Neural cell (in vitro differentiated cells): Measurements from ENCODE around the gene SENP2. TPM values are rescaled to one million over a fixed set of nuclear protein-coding genes. Genes with fewer than 3 reads are reported as not detected.

Experiments used
- H2AFZ ChIP-seq: fragments of 200-600, 300-800 bp; sonication (generic), shearing (Covaris generic); 2 replicates; pipeline ENCODE4 v1.6.0; 2014; ENCODE audit warnings: low read depth, mild to moderate bottlenecking, antibody characterized with exemption, low read length, moderate library complexity
- H3F3A ChIP-seq: fragments of 200-600 bp; shearing (Covaris generic); 2 replicates; pipeline ENCODE4 v1.6.1; 2016; ENCODE audit warnings: mild to moderate bottlenecking, moderate library complexity, mixed read lengths, antibody characterized with exemption, low read length; ENCODE audit not compliant: insufficient read depth, poor library complexity, severe bottlenecking
- H3K27ac ChIP-seq: fragments of 200-600, 300-800 bp; sonication (generic), shearing (Covaris generic); 2 replicates; pipeline ENCODE4 v1.5.1; 2014; ENCODE audit warnings: mild to moderate bottlenecking, low read length, moderate library complexity
- H3K27me3 ChIP-seq: fragments of 300-800, 200-600 bp; sonication (generic), shearing (Covaris generic); 2 replicates; pipeline ENCODE4 v1.6.0; 2014; ENCODE audit warnings: mild to moderate bottlenecking, low read depth, low read length, moderate library complexity; ENCODE audit not compliant: insufficient read depth
- H3K36me3 ChIP-seq: fragments of 300-800, 200-600 bp; sonication (generic), shearing (Covaris generic); 2 replicates; pipeline ENCODE4 v1.5.1; 2014; ENCODE audit warnings: mild to moderate bottlenecking, antibody characterized with exemption, low read length, moderate library complexity; ENCODE audit not compliant: insufficient read depth
- H3K4me2 ChIP-seq: fragments of 300-800, 200-600 bp; sonication (generic), shearing (Covaris generic); 2 replicates; pipeline ENCODE4 v1.6.0; 2014; ENCODE audit warnings: mild to moderate bottlenecking, low read length
- H3K4me3 ChIP-seq: fragments of 300-800, 200-600 bp; sonication (generic), shearing (Covaris generic); 2 replicates; pipeline ENCODE4 v1.5.1; 2014; ENCODE audit warnings: mild to moderate bottlenecking, low read length, moderate library complexity
- H3K79me2 ChIP-seq: fragments of 200-600 bp; shearing (Covaris generic); replicated peaks from 2 replicates; pipeline ENCODE4 v1.6.0; 2014; ENCODE audit warnings: mild to moderate bottlenecking, low read length, moderate library complexity; ENCODE audit not compliant: insufficient read depth
- H3K9ac ChIP-seq: fragments of 300-800, 200-600 bp; sonication (generic), shearing (Covaris generic); 2 replicates; pipeline ENCODE4 v1.6.1; 2016; ENCODE audit warnings: mild to moderate bottlenecking, low read length, mixed read lengths
- H3K9me2 ChIP-seq: fragments of 200-600 bp; shearing (Covaris generic); 2 replicates; pipeline ENCODE4 v1.6.1; 2016; ENCODE audit warnings: mild to moderate bottlenecking, low read length, mixed read lengths; ENCODE audit not compliant: insufficient read depth
- H3K9me3 ChIP-seq: fragments of 200-600, 300-800 bp; sonication (generic), shearing (Covaris generic); 2 replicates; pipeline ENCODE4 v1.6.1; 2016; ENCODE audit warnings: mild to moderate bottlenecking, mixed run types, low read length, moderate library complexity, mixed read lengths
- H4K20me1 ChIP-seq: fragments of 200-600 bp; shearing (Covaris generic); 2 replicates; pipeline ENCODE4 v1.6.1; 2016; ENCODE audit warnings: mild to moderate bottlenecking, mixed run types; ENCODE audit not compliant: insufficient read depth
- EP300 ChIP-seq: fragments of 450-650 bp; conservative IDR thresholded peaks from 2 replicates; pipeline ENCODE4 v1.6.1; 2014; ENCODE audit warnings: antibody characterized with exemption, mild to moderate bottlenecking, moderate library complexity; ENCODE audit not compliant: poor library complexity, severe bottlenecking
- EZH2 ChIP-seq: fragments of 200-600, 300-800 bp; shearing (Covaris generic), sonication (generic); IDR thresholded peaks from 2 replicates; pipeline ENCODE4 v1.6.1; 2014; ENCODE audit warnings: antibody characterized with exemption, low read length, borderline replicate concordance, mild to moderate bottlenecking; ENCODE audit not compliant: insufficient read depth, poor library complexity, severe bottlenecking
- MXI1 ChIP-seq: fragments of 450-650 bp; conservative IDR thresholded peaks from 2 replicates; pipeline ENCODE4 v1.6.1; 2014; ENCODE audit warnings: antibody characterized with exemption, mild to moderate bottlenecking; ENCODE audit not compliant: poor library complexity, severe bottlenecking
- POLR2AphosphoS5 ChIP-seq: IDR thresholded peaks from 2 replicates; pipeline ENCODE4 v1.6.1; 2012
- RAD21 ChIP-seq: fragments of 450-650 bp; conservative IDR thresholded peaks from 2 replicates; pipeline ENCODE4 v1.6.1; 2014; ENCODE audit warnings: antibody characterized with exemption, mild to moderate bottlenecking, moderate library complexity
- SMC3 ChIP-seq: fragments of 450-650 bp; conservative IDR thresholded peaks from 2 replicates; pipeline ENCODE4 v1.6.1; 2014; ENCODE audit warnings: antibody characterized with exemption, mild to moderate bottlenecking, moderate library complexity; ENCODE audit not compliant: poor library complexity
- TAF1 ChIP-seq: IDR thresholded peaks from 2 replicates; pipeline ENCODE4 v1.6.1; 2012; ENCODE audit warnings: low read depth
- polyA plus RNA-seq: library from polyadenylated mRNA; depleted of rRNA; stranded (reverse); fragments of >200 nt; gene quantifications from 2 replicates; pipeline ENCODE4 v1.2.3, GENCODE V29; 2014
- TF ChIP-seq, protein P1 (sequence below): fragments of 450-650 bp; IDR thresholded peaks from 2 replicates; pipeline ENCODE4 v1.5.1; 2014; ENCODE audit warnings: antibody characterized with exemption, mild to moderate bottlenecking, moderate library complexity; ENCODE audit not compliant: poor library complexity, severe bottlenecking
- TF ChIP-seq, protein P2 (sequence below): IDR thresholded peaks from 2 replicates; pipeline ENCODE4 v1.6.1; 2012; ENCODE audit warnings: borderline replicate concordance

Gene SENP2
- polyA plus RNA-seq, 1 donor from 2014 or later = 40.1 TPM

DNA sequence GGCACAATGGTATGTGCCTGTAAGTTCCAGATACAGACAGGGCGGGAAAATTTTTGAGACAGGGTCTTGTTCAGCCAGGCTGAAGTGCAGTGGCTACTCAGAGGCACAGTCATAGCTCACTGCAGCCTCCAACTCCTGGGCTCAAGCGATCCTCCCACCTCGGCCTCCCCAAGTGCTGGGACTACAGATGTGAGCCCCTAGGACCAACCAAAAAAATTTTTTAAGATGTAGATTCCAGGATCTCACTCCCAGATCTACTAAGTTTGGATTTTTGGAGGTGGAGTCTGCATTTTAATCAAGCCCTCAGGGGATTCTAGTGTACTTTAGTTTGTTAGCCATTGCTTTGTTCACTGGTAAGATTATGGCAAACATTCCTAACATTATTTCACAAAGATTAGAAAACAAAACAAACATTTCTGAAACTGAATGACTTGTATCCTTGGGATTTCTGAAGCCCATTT is 36.4 kb upstream of the SENP2 start:
- H3K9ac ChIP-seq = no peak overlapping the region
- H3K27ac ChIP-seq = no peak overlapping the region
- no peaks in the 10 kb centered on the region for H3F3A ChIP-seq
- no peaks in the 10 kb centered on the region for H3K79me2 ChIP-seq
- no peaks in the 10 kb centered on the region for H3K9me3 ChIP-seq
- H4K20me1 ChIP-seq = no peaks in the 10 kb centered on the region
- H3K36me3 ChIP-seq = no peaks in the 10 kb centered on the region
- no peak overlapping the region for H3K4me2 ChIP-seq
- TF ChIP-seq MXI1 (no peak), RAD21 (no peak), EP300 (no peak), TAF1 (no peak), POLR2AphosphoS5 (no peak), SMC3 (no peak), EZH2 (no peak)
- TF ChIP-seq, protein P1, sequence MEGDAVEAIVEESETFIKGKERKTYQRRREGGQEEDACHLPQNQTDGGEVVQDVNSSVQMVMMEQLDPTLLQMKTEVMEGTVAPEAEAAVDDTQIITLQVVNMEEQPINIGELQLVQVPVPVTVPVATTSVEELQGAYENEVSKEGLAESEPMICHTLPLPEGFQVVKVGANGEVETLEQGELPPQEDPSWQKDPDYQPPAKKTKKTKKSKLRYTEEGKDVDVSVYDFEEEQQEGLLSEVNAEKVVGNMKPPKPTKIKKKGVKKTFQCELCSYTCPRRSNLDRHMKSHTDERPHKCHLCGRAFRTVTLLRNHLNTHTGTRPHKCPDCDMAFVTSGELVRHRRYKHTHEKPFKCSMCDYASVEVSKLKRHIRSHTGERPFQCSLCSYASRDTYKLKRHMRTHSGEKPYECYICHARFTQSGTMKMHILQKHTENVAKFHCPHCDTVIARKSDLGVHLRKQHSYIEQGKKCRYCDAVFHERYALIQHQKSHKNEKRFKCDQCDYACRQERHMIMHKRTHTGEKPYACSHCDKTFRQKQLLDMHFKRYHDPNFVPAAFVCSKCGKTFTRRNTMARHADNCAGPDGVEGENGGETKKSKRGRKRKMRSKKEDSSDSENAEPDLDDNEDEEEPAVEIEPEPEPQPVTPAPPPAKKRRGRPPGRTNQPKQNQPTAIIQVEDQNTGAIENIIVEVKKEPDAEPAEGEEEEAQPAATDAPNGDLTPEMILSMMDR = no peak
- TF ChIP-seq, protein P2, sequence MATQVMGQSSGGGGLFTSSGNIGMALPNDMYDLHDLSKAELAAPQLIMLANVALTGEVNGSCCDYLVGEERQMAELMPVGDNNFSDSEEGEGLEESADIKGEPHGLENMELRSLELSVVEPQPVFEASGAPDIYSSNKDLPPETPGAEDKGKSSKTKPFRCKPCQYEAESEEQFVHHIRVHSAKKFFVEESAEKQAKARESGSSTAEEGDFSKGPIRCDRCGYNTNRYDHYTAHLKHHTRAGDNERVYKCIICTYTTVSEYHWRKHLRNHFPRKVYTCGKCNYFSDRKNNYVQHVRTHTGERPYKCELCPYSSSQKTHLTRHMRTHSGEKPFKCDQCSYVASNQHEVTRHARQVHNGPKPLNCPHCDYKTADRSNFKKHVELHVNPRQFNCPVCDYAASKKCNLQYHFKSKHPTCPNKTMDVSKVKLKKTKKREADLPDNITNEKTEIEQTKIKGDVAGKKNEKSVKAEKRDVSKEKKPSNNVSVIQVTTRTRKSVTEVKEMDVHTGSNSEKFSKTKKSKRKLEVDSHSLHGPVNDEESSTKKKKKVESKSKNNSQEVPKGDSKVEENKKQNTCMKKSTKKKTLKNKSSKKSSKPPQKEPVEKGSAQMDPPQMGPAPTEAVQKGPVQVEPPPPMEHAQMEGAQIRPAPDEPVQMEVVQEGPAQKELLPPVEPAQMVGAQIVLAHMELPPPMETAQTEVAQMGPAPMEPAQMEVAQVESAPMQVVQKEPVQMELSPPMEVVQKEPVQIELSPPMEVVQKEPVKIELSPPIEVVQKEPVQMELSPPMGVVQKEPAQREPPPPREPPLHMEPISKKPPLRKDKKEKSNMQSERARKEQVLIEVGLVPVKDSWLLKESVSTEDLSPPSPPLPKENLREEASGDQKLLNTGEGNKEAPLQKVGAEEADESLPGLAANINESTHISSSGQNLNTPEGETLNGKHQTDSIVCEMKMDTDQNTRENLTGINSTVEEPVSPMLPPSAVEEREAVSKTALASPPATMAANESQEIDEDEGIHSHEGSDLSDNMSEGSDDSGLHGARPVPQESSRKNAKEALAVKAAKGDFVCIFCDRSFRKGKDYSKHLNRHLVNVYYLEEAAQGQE = no peak
- H3K4me3 ChIP-seq = no peak overlapping the region
- H3K27me3 ChIP-seq = no peaks in the 10 kb centered on the region
- H2AFZ ChIP-seq = no peak overlapping the region
- H3K9me2 ChIP-seq = no peaks in the 10 kb centered on the region

DNA sequence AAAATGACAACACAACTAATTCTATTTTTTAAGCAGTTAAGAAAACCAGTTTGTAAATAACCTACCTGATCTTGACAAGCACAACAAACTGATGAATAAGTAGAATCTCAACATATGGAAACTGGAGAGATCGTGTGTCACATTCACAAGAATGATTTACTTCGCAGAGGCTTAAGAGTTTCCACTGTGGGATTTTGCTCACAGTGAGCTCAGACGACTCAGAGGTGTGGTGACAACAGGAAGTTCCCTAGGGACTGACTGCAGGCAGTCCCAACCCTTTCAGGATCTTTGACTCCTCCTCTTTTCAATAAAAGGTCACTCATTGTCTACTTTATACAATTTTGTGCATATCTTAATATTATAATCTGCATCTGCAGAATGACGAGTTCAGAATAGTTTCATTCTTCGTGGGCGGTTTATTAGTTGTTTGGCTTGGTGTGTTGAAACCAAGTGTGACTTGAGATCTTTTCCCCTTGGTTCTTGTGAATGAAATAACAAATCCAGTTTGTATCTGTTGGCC is 33.7 kb upstream of the SENP2 start, which contains the start of gene LIPH:
TSS of gene LIPH (minus strand) at position 231 of the 520 bp plus-strand sequence. CDS start at position 114, 117 bp downstream.
- TF ChIP-seq SMC3 = no peak
- TF ChIP-seq, protein P1 = no peak
- no peak for TF ChIP-seq POLR2AphosphoS5
- TF ChIP-seq TAF1 = no peak
- TF ChIP-seq, protein P2 = no peak
- no peak for TF ChIP-seq EZH2
- no peak for TF ChIP-seq EP300
- Histone ChIP-seq H4K20me1 (no peaks in the 10 kb centered on the region), H3K9me2 (no peaks in the 10 kb centered on the region), H3K4me3 (no peak within 1 kb of the TSS), H3K79me2 (no peaks in the 10 kb centered on the region), H3K27me3 (no peaks in the 10 kb centered on the region), H3F3A (no peaks in the 10 kb centered on the region), H3K9me3 (no peaks in the 10 kb centered on the region), H3K9ac (no peak within 1 kb of the TSS), H3K27ac (no peak within 1 kb of the TSS), H3K4me2 (no peak within 1 kb of the TSS), H3K36me3 (no peaks in the 10 kb centered on the region), H2AFZ (no peak within 1 kb of the TSS)
